Midbrain (tissue), 1 donor: ENCODE measurements around the gene C11orf68.

Source experiments
- DNase-seq: peaks from one replicate; lab custom pipeline; 2025; lab: John Stamatoyannopoulos, UW

Gene C11orf68

DNA sequence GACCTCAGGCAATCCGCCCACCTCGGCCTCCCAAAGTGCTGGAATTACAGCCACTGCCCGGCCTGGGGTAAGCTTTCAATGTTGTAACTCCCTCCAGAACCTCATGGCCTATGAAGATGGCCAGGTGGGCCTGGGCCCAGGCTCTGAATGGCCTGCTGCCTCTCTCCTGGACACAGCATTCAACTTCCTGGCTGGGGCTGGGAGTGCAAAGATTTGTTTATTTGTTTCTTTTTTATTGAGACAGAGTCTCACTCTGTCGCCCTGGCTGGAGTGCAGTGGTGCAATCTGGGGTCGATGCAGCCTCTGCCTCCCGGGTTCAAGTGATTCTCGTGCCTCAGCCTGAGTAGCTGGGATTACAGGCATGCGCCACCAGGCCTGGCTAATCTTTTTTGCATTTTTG is 25.9 kb upstream of the C11orf68 start:
- no peak for DNase-seq

DNA sequence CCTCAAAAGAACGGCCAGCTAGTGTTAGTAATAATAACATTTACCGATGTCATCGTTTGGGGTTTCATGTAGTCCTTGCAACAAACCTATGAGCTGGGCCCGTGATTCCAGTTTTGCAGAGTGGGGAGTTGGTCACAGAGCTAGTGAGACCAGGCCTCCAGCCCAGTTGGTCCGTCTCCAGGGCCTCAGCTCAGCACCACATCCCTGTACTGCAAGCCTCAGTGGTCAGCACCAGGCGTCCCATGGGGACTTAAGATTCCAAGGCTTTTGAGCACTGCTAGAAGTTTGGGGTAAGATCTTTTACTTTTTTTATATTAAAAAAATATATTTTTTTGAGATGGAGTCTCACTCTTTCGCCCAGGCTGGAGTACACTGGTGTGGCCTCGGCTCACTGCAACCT is 25.3 kb upstream of the C11orf68 start:
- DNase-seq, result no peak

DNA sequence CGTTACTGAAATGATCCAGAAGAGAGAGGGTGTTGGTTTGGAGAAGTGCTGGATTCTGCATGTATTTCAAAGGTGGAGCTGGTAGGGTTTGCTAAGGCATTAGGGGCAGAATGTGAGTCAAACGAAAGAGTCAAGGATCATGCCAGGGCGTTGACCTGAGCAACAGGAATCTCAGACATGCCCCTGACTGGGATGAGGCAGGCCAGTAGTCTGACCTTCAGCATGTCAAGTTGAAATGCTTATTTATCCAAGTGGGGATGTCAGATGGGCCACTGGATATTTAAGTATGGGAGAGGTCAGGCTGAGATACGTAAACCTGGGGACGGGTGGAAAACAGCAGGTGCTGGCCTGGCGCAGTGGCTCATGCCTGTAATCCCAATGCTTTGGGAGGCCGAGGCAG is 23.7 kb upstream of the C11orf68 start:
- DNase-seq, result no peak

- no peak for DNase-seq
Observed at GRCh38 chr11:65941720-65942310, 23.0 kb upstream of the C11orf68 start.

DNA sequence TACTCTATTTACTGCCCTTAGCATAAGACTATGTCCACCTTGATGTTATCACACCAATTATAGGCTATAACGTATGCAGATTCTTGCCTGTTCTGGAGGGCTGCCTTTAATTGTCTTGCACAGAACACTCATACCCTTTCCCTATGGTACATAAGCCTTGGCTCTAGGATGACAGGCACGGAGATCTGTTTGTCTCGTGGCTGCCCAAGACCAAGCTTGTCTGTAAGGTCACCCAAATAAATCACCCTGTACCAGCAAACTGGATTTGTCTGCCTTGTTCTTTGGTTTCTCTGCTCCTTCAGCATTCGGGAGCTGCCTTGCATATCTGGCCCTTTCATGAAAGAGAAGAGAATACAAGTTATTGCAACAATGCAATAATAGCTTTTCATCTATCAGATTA is 18.9 kb upstream of the C11orf68 start:
- no peak for DNase-seq

GRCh38 chr11:65934014-65934413 is 15.2 kb upstream of the C11orf68 start:
- DNase-seq, result no peak

DNA sequence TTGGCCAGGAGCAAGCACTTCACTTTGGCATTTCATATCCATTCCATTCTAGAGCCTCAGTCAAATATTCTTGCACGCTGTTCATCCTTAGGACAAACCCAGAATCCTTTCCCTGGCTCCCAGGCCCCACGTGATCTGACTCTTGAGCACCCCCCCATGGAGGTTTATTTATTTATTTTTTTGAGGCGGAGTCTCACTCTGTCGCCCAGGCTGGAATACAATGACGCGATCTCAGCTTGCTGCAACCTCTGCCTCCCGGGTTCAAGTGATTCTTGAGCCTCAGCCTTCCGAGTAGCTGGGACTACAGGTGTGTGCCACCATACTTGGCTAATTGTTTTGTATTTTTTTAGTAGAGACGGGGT is 13.7 kb upstream of the C11orf68 start:
- no peak for DNase-seq

DNA sequence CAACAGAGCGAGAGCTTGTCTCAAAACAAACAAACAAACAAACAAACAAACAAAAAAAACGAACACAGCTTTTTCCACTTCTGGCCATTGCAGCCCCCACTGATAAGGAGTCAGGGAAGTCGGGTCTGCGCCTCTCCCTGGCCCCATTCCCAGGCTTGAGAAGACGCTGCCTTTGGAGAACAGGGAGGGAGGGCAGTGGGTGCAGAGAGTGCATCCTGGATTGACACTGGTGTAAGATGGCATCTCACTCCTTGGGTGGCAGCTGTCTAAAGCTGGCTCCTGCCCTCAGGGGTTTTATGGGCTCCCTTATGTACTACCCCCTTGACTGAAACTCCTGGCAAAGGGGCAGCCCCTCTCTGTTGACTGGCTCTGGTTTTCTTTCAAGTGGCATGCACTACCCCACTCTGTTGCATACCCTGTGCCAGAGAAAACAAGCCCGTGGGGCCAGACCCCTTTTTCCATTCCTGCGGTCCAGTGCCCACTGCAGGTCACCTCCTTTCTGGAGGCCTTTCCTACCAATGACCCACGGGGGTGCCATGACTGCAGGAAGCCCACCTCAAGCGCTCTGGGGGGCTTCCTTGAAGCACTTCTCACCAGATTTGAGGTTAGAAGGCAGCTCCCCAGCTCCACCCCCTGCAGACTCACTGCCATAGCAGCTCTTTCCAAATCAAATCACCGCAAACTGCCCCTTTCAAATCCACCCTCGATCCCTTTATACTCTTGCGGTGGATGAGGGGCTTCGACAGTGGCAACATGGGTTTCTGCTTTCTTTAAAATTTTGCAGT is 13.1 kb upstream of the C11orf68 start:
- DNase-seq, result no peak

- no peak for DNase-seq
Observed at GRCh38 chr11:65928667-65929066, 9.8 kb upstream of the C11orf68 start.

GRCh38 chr11:65927904-65928397 is 9.1 kb upstream of the C11orf68 start:
- DNase-seq, result no peak

GRCh38 chr11:65925397-65925796 is 6.5 kb upstream of the C11orf68 start:
- DNase-seq, result no peak

DNA sequence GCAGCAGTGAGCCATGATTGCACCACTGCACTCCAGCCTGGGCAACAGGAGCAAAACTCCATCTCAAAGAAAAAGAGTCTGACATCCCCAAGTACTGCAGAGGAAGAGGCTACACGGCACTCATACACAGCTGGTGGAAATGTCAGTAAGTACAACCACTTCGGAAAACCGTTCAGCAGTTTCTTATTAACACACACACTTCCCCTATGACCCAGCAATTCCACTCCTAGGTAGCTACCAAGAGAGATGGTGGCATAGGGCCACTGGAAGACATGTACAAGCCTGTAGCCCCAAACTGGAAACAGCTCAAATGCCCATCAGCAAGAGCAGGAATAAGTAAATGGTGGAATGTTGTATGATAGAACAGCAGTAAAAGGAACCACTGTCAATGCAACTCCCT is 3.7 kb upstream of the C11orf68 start:
- no peak for DNase-seq

- DNase-seq, result no peak
Observed at GRCh38 chr11:65921876-65922275, 3.0 kb upstream of the C11orf68 start.

GRCh38 chr11:65921033-65921555 is 2.2 kb upstream of the C11orf68 start:
- DNase-seq, result no peak

DNA sequence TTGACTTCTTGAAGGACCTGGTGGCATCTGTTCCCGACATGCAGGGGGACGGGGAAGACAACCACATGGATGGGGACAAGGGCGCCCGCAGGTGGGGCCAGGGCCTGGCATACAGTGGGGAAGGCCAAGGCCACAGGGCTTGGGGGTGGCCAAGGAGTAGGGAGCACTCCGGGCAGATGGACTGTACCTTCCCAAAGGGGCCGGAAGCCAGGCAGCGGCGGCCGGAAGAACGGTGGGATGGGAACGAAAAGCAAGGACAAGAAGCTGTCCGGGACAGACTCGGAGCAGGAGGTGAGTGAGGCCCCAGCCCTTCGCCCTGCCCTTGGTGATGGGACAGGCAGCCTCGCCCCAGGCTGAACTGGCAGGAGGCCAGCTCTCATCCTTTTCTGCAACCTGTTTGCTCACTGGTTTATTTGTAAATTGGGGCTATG is 1.5 kb upstream of the C11orf68 start:
- DNase-seq, result no peak

DNA sequence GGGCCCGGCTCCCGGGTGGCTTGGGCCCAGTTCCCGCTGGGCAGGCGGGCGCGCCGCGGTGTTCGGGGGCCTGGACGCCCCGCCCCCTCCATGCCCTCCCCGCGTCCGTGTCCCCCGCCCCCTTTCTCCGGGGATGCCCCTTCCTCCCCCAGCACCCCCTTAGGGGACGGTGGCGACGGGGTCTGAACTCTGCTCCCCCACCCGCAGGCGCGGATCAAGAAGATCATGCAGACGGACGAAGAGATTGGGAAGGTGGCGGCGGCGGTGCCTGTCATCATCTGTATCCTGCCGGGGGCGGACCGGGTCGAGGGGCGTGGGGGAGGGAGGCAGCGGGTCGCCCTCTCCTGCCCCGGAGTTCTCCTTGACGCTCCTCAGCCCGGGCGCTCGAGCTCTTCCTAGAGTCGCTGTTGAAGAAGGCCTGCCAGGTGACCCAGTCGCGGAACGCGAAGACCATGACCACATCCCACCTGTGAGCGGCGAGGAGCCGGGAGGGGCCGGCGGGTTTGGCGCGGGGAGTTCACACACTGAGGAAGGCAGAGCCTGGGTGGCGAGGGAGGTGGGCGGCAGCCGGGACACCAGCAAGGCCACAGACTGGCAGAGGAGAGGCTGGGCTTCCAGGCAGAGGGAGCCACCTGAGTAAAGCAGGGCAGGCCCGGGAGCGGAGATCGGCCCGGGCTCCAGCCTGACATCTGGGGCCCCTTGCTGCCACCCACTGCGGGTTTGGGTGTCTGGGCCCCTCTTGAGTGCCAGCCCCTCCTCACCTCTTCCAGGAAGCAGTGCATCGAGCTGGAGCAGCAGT is 910 bp upstream of the C11orf68 start:
- DNase-seq, result no peak

GRCh38 chr11:65919141-65919572 is 295 bp upstream of the C11orf68 start, which contains the start of gene DRAP1:
Gene DRAP1 (plus strand): TSS chr11:65919426. CDS start chr11:65919502, 76 bp downstream.
- DNase-seq, result peak; percentile 99

DNA sequence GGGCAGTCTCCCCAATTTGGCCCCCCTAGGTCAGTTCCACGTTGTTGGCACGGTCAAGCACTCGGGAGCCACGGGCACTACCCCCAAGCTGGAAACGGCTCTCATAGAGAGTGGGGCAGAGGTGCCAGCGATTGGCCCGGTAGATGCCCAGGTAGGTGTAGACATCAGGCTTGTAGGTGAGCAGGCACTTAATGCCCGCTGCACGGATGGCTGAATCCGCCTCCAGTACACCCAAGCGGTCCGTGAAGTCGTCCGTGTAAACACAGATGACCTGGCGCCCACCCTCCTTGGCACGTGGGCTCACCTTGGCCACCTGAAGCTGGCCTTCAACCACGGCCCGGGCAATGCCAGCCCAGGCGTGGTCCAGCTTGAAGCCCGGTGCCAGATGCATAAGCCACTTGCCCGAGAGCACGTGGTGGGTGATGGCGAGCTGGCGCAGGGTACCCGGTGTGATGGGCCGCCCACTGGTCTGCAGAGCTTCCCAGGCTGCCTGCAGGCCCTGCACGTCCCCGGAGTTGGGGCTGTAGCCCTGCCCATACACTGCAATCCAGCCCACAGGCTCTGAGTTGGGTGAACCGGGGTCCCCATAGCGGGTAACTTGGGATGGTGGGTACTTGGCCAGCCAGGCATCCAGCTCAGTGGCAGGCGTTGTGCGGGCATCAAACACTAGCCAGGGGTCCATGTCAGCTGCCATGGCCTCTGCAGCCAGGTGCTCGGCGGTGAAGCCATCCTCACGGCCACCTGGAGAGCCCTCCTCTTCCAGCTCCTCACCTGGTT is 1.2 kb downstream of the C11orf68 start:
- no peak for DNase-seq

DNA sequence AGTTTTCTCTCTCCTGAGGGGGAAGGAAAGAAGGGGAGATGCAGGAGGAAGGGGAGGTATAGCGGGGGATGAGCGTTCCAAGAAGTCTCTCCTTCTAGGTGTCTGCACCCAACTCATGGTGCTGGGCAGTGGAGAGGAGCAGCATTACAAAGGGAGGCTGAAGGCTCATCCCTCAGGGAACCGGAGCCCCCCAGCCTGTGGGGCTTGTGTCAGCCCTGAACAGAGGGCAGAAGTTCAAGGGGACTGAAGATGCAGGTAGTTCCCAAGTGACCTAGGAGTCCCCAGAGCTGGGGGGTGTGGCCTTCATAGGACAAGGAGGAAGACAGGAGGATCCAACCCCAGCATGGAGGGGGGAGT is 1.8 kb downstream of the C11orf68 start:
- DNase-seq, result no peak

GRCh38 chr11:65916391-65916790 is 2.5 kb downstream of the C11orf68 start:
- DNase-seq, result no peak

GRCh38 chr11:65915821-65916251 is 3.0 kb downstream of the C11orf68 start:
- DNase-seq, result no peak
